Measurements from ENCODE around the gene KRT24.

- no peak for TF ChIP-seq EZH2phosphoT487 (IDR thresholded peaks at IDR 0.05; ENCODE audit: low read length)
- TF ChIP-seq CTCF (IDR thresholded peaks at IDR 0.05; ENCODE audit: low read length) = no peak
Measured at GRCh38 chr17:40735016-40735415, 31.5 kb upstream of the KRT24 start.
